ENCODE data around the gene AVPR1B. TPM values are rescaled to one million over a fixed set of nuclear protein-coding genes. Genes with fewer than 3 reads are reported as not detected.

AVPR1B gene
- polyA plus RNA-seq, 1 donor (not counting 4 experiments of a cell fraction or from before 2014, with no cell fraction given): not detected

GRCh38 chr1:206133751-206134415 lies 16.7 kb upstream of the AVPR1B start:
- Histone ChIP-seq H3K4me3 (ENCODE audit: control insufficient read depth in 2 of 3, extremely low read depth in 1 of 3, insufficient read depth in 2 of 3, low read depth in 1 of 3, low read length in 3 of 3) (no peak overlapping the region), H3K4me1 (ENCODE audit: control insufficient read depth, extremely low read depth, insufficient read depth, low read length) (no peaks in the 10 kb centered on the region), H3K9me3 (ENCODE audit: control insufficient read depth, low read depth, low read length) (no peaks in the 10 kb centered on the region), H3K27me3 (ENCODE audit: control insufficient read depth, extremely low read depth, insufficient read depth, low read length) (peaks cover 4% of the 10 kb centered on the region), H3K79me2 (ENCODE audit: control insufficient read depth, insufficient read depth, low read length) (no peaks in the 10 kb centered on the region), H4K20me1 (ENCODE audit: control insufficient read depth, extremely low read depth, insufficient read depth, low read length) (no peaks in the 10 kb centered on the region), H3K36me3 (ENCODE audit: control insufficient read depth in 2 of 2, extremely low read depth in 1 of 2, insufficient read depth in 2 of 2, low read length in 2 of 2) (no peaks in the 10 kb centered on the region), H3K9me1 (ENCODE audit: control insufficient read depth, extremely low read depth, insufficient read depth, low read length) (no peaks in the 10 kb centered on the region), H3K9ac (ENCODE audit: control insufficient read depth, extremely low read depth, insufficient read depth, low read length) (no peak overlapping the region), H2AFZ (ENCODE audit: control insufficient read depth, low read length) (no peak overlapping the region), H3K27ac (ENCODE audit: control insufficient read depth, insufficient read depth, low read length) (no peak overlapping the region), H3K4me2 (ENCODE audit: control insufficient read depth, extremely low read depth, insufficient read depth, low read depth, low read length) (no peak overlapping the region)
- no peak for TF ChIP-seq EZH2 (IDR thresholded peaks at IDR 0.05; ENCODE audit: low read length)
- TF ChIP-seq CTCF (optimal IDR thresholded peaks at IDR 0.05 in 1 of 3, IDR thresholded peaks at IDR 0.05 in 1 of 3, conservative IDR thresholded peaks at IDR 0.05 in 1 of 3; ENCODE audit: extremely low read depth in 1 of 3, insufficient read depth in 2 of 3, low read length in 3 of 3): no peak
- dilution Hi-C loops (cut with MboI; ENCODE audit: extremely low pct_ligation_motif_present, low sequenced_read_pairs): no loop called here
- no peak for DNase-seq (ENCODE audit: low read depth, low spot score)
- no peak for FAIRE-seq

GRCh38 chr1:206131037-206131436 lies 13.8 kb upstream of the AVPR1B start:
- dilution Hi-C loops (cut with MboI; ENCODE audit: extremely low pct_ligation_motif_present, low sequenced_read_pairs): no loop called here
- Histone ChIP-seq H3K4me2 (ENCODE audit: control insufficient read depth, extremely low read depth, insufficient read depth, low read depth, low read length) (no peak overlapping the region), H2AFZ (ENCODE audit: control insufficient read depth, low read length) (no peak overlapping the region), H3K9me1 (ENCODE audit: control insufficient read depth, extremely low read depth, insufficient read depth, low read length) (no peaks in the 10 kb centered on the region), H3K27me3 (ENCODE audit: control insufficient read depth, extremely low read depth, insufficient read depth, low read length) (no peaks in the 10 kb centered on the region), H3K9me3 (ENCODE audit: control insufficient read depth, low read depth, low read length) (no peaks in the 10 kb centered on the region), H4K20me1 (ENCODE audit: control insufficient read depth, extremely low read depth, insufficient read depth, low read length) (no peaks in the 10 kb centered on the region), H3K9ac (ENCODE audit: control insufficient read depth, extremely low read depth, insufficient read depth, low read length) (no peak overlapping the region), H3K27ac (ENCODE audit: control insufficient read depth, insufficient read depth, low read length) (no peak overlapping the region), H3K79me2 (ENCODE audit: control insufficient read depth, insufficient read depth, low read length) (no peaks in the 10 kb centered on the region), H3K4me1 (ENCODE audit: control insufficient read depth, extremely low read depth, insufficient read depth, low read length) (peaks cover 5% of the 10 kb centered on the region), H3K4me3 (ENCODE audit: control insufficient read depth in 2 of 3, extremely low read depth in 1 of 3, insufficient read depth in 2 of 3, low read depth in 1 of 3, low read length in 3 of 3) (no peak overlapping the region), H3K36me3 (ENCODE audit: control insufficient read depth in 2 of 2, extremely low read depth in 1 of 2, insufficient read depth in 2 of 2, low read length in 2 of 2) (no peaks in the 10 kb centered on the region)
- no peak for TF ChIP-seq EZH2 (IDR thresholded peaks at IDR 0.05; ENCODE audit: low read length)
- no peak for TF ChIP-seq CTCF (optimal IDR thresholded peaks at IDR 0.05 in 1 of 3, IDR thresholded peaks at IDR 0.05 in 1 of 3, conservative IDR thresholded peaks at IDR 0.05 in 1 of 3; ENCODE audit: extremely low read depth in 1 of 3, insufficient read depth in 2 of 3, low read length in 3 of 3)
- no peak for FAIRE-seq
- no peak for DNase-seq (ENCODE audit: low read depth, low spot score)
